DND-41 (cell line): Measurements from ENCODE around the gene VPS16.

ENCODE experiments used
- EZH2 ChIP-seq: IDR thresholded peaks from 3 replicates; pipeline ENCODE4 v1.6.1; 2012; ENCODE audit warnings: borderline replicate concordance, low read depth, mild to moderate bottlenecking, moderate library complexity, low read length, inconsistent platforms; ENCODE audit not compliant: severe bottlenecking
- TF ChIP-seq, protein P1 (sequence below): IDR thresholded peaks from 2 replicates; pipeline ENCODE4 v1.5.1; 2012; ENCODE audit warnings: borderline replicate concordance, low read length, moderate library complexity, mild to moderate bottlenecking; ENCODE audit not compliant: poor library complexity, severe bottlenecking; ENCODE audit errors: extremely low read depth

DNA sequence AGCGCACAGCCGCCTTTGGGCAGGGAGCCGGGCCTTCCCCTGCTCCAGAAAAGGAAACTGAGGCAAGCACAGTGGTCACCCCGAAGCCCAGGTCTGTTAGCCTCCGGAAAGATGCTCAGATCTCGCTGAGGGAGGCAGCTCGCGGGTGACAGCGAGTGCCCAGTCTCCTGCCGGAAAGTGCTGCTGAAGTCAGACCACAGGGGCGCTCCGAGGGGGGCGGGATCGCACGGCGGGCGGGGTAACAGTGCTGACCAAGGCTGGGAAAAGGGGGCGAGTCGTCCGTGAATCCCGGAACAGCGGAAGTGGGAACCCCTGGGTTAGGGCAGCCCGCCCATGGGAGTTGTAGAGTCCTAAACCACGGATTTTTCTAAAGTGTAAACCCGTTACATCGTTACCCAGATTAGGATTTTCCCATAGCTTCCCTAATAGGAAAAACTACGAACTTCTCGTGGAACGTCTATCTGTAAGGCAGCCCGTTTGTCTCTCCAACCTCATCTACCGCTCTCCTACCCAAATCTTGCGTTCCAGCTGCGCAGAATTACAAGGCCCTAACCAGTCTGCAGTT is 504 bp downstream of the VPS16 start:
- TF ChIP-seq, protein P1, sequence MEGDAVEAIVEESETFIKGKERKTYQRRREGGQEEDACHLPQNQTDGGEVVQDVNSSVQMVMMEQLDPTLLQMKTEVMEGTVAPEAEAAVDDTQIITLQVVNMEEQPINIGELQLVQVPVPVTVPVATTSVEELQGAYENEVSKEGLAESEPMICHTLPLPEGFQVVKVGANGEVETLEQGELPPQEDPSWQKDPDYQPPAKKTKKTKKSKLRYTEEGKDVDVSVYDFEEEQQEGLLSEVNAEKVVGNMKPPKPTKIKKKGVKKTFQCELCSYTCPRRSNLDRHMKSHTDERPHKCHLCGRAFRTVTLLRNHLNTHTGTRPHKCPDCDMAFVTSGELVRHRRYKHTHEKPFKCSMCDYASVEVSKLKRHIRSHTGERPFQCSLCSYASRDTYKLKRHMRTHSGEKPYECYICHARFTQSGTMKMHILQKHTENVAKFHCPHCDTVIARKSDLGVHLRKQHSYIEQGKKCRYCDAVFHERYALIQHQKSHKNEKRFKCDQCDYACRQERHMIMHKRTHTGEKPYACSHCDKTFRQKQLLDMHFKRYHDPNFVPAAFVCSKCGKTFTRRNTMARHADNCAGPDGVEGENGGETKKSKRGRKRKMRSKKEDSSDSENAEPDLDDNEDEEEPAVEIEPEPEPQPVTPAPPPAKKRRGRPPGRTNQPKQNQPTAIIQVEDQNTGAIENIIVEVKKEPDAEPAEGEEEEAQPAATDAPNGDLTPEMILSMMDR, result peak; percentile 3
- TF ChIP-seq EZH2, result no peak
